ENCODE measurements around the gene ATP8A1.
"Not testable (repeated sequence)": the region's sequence is repeated elsewhere in the genome, so short reads cannot be mapped to it uniquely, and the experiment has no call there.

The ATP8A1 gene

GRCh38 chr4:42461216-42461615 lies 195.7 kb downstream of the ATP8A1 start:
- DNase-seq: not testable (repeated sequence)

GRCh38 chr4:42460043-42460442 lies 196.9 kb downstream of the ATP8A1 start:
- DNase-seq: peak; percentile 48

GRCh38 chr4:42458657-42459056 lies 198.2 kb downstream of the ATP8A1 start:
- no peak for DNase-seq

GRCh38 chr4:42454755-42455420 lies 202.0 kb downstream of the ATP8A1 start:
- DNase-seq: no peak

GRCh38 chr4:42453612-42454011 lies 203.3 kb downstream of the ATP8A1 start:
- DNase-seq: no peak

GRCh38 chr4:42452823-42453222 lies 204.1 kb downstream of the ATP8A1 start:
- DNase-seq: no peak

GRCh38 chr4:42446823-42447222 lies 210.1 kb downstream of the ATP8A1 start:
- no peak for DNase-seq

- DNase-seq: peak; percentile 28
Observed at GRCh38 chr4:42445038-42445437, 211.9 kb downstream of the ATP8A1 start.

GRCh38 chr4:42442601-42443000 lies 214.3 kb downstream of the ATP8A1 start:
- no peak for DNase-seq

- DNase-seq: no peak
Observed at GRCh38 chr4:42440083-42440482, 216.8 kb downstream of the ATP8A1 start.

GRCh38 chr4:42436928-42437565 lies 219.9 kb downstream of the ATP8A1 start:
- no peak for DNase-seq

- no peak for DNase-seq
Observed at GRCh38 chr4:42428036-42428435, 228.9 kb downstream of the ATP8A1 start.

GRCh38 chr4:42425146-42426065 lies 231.5 kb downstream of the ATP8A1 start:
- DNase-seq: no peak

- DNase-seq: no peak
Observed at GRCh38 chr4:42420140-42420539, 236.8 kb downstream of the ATP8A1 start.

GRCh38 chr4:42417550-42417949 lies 239.4 kb downstream of the ATP8A1 start:
- no peak for DNase-seq

GRCh38 chr4:42416017-42416416 lies 240.9 kb downstream of the ATP8A1 start:
- DNase-seq: no peak

- no peak for DNase-seq
Observed at GRCh38 chr4:42415281-42415680, 241.6 kb downstream of the ATP8A1 start.

- no peak for DNase-seq
Observed at GRCh38 chr4:42412251-42412650, 244.7 kb downstream of the ATP8A1 start.

GRCh38 chr4:42411803-42412202 lies 245.1 kb downstream of the ATP8A1 start:
- no peak for DNase-seq

GRCh38 chr4:42410446-42410845 lies 246.5 kb downstream of the ATP8A1 start:
- no peak for DNase-seq

GRCh38 chr4:42404001-42404400 lies 252.9 kb downstream of the ATP8A1 start:
- DNase-seq: no peak

GRCh38 chr4:42401171-42401570 lies 255.7 kb downstream of the ATP8A1 start:
- DNase-seq: no peak

- DNase-seq: no peak
Observed at GRCh38 chr4:42399393-42399792, 257.5 kb downstream of the ATP8A1 start.

GRCh38 chr4:42398871-42399331 lies 258.0 kb downstream of the ATP8A1 start:
- DNase-seq: no peak
